ENCODE data around the gene SREBF2.
"Not testable (repeated sequence)": the region's sequence is repeated elsewhere in the genome, so short reads cannot be mapped to it uniquely, and the experiment has no call there.

Gene SREBF2

GRCh38 chr22:41821471-41822316 is 11.2 kb upstream of the SREBF2 start:
- no peak for DNase-seq

GRCh38 chr22:41822317-41823057 is 10.4 kb upstream of the SREBF2 start:
- peak; percentile 41 for DNase-seq

GRCh38 chr22:41823797-41824196 is 9.1 kb upstream of the SREBF2 start:
- no peak for DNase-seq

GRCh38 chr22:41825376-41825775 is 7.5 kb upstream of the SREBF2 start:
- no peak for DNase-seq

- DNase-seq = no peak
Measured at GRCh38 chr22:41826021-41826420, 6.9 kb upstream of the SREBF2 start.

GRCh38 chr22:41826430-41827383 is 6.2 kb upstream of the SREBF2 start:
- no peak for DNase-seq

GRCh38 chr22:41827671-41828070 is 5.2 kb upstream of the SREBF2 start:
- DNase-seq = no peak

- no peak for DNase-seq
Measured at GRCh38 chr22:41828516-41828915, 4.4 kb upstream of the SREBF2 start.

GRCh38 chr22:41830174-41830573 is 2.7 kb upstream of the SREBF2 start:
- DNase-seq = no peak

- no peak for DNase-seq
Measured at GRCh38 chr22:41831383-41831782, 1.5 kb upstream of the SREBF2 start.

- DNase-seq = no peak
Measured at GRCh38 chr22:41831828-41832552, 915 bp upstream of the SREBF2 start.

GRCh38 chr22:41833369-41834004 is 582 bp downstream of the SREBF2 start:
- no peak for DNase-seq

- DNase-seq = no peak
Measured at GRCh38 chr22:41834005-41834944, 1.4 kb downstream of the SREBF2 start.

- DNase-seq = not testable (repeated sequence)
Measured at GRCh38 chr22:41835462-41835861, 2.6 kb downstream of the SREBF2 start.

GRCh38 chr22:41836551-41836950 is 3.6 kb downstream of the SREBF2 start:
- no peak for DNase-seq

GRCh38 chr22:41838842-41839618 is 6.1 kb downstream of the SREBF2 start:
- no peak for DNase-seq

GRCh38 chr22:41840216-41840615 is 7.3 kb downstream of the SREBF2 start:
- no peak for DNase-seq

GRCh38 chr22:41841085-41841712 is 8.3 kb downstream of the SREBF2 start:
- DNase-seq = no peak

Measured in NCI-H1105 (cell line).